Upper lobe of left lung (tissue), 4 donors: Measurements from ENCODE around the gene SEL1L3.

Experiments
- CTCF ChIP-seq, 6 experiments: fragments of 450-650 bp in 4 of 6; fragments of 200-600 bp in 2 of 6; sonication (generic) in 2 of 6; IDR thresholded peaks; one replicate each; pipeline ENCODE4 v1.5.1; 2016 to 2019; ENCODE audit warnings: antibody characterized with exemption in 6 of 6
- EP300 ChIP-seq, 4 donors: sonication (generic); formaldehyde crosslinking; IDR thresholded peaks; one replicate each; pipeline ENCODE4 v1.5.1; 2017; ENCODE audit warnings: antibody characterized with exemption in 4 of 4, control low read depth in 2 of 4
- POLR2A ChIP-seq, 4 donors: fragments of 450-650 bp; IDR thresholded peaks; one replicate each; pipeline ENCODE4 v1.5.1; 2016 to 2017; ENCODE audit warnings: antibody characterized with exemption in 4 of 4, mild to moderate bottlenecking in 2 of 4
- POLR2AphosphoS5 ChIP-seq, 2 donors: sonication (generic); formaldehyde crosslinking; IDR thresholded peaks; one replicate each; pipeline ENCODE4 v1.5.1; 2017; ENCODE audit warnings: antibody characterized with exemption in 2 of 2

- TF ChIP-seq POLR2A (IDR thresholded peaks at IDR 0.05): no peak
- no peak for TF ChIP-seq CTCF (IDR thresholded peaks at IDR 0.05)
- TF ChIP-seq POLR2AphosphoS5 (IDR thresholded peaks at IDR 0.05): no peak
- no peak for TF ChIP-seq EP300 (IDR thresholded peaks at IDR 0.05)
Observed at GRCh38 chr4:25760048-25760447, 102.7 kb downstream of the SEL1L3 start.
